Pons (tissue), 1 donor: ENCODE results near the gene CDK14.

Source experiments
- DNase-seq: peaks from one replicate; pipeline ENCODE4 v3.0.0-alpha.2; 2016; ENCODE audit warnings: low spot score

CDK14 gene

DNA sequence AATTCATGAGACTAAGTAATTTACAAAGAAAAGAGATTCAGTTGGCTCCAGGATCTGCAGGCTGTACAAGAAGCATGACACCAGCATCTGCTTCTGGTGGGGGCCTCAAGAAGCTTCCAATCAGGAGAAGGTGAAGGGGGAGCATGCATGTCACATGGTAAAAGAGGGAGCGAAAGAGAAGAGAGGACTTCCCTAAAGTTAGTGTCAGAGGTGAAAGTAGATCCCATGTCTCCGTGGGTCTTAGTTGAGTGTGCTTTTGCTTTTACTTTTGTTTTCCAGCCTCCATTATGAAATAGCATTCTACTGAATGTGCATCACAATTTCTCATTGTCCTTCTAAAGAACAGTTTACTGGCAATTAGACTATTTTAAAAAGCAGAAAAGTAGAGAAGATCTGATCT is 454.6 kb downstream of the CDK14 start:
- DNase-seq, result no peak

DNA sequence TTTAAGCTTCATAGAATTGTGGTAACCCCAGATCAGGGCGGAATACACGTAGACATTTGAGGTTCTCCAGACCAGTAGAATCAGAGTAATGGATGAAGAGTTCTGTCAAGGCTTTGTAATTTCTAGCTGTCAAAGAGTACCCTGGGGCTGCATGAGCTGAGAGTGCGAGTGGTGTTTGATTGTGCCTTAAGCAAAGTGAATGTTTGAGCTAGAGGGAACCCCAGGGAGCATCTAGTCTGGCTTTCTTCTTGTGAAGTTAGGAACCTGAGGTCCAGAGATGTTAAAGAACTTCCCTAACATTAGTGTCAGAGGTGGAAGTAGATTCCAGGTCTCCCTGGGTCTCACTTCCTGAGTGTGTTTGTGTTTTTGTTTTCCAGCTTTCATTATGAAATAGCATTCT is 455.8 kb downstream of the CDK14 start:
- DNase-seq, result no peak

DNA sequence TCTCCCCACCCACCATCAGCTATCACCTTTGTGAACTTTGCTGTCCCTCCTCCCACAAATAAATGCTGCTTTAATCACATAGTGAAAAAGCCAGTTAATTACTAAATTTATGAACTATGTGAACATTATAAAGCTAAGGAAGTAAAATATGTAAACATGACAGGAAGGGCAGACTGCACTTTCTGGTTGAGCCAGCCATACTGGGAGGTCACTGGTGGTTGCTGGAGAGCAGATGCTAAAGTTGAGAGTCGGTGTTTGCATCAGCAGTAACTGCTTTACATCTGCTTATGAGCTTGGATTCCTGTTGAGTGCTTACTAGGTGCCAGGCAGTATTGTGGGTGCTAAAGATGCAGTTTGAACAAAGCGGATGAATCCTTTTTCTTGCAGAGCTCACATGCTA is 458.3 kb downstream of the CDK14 start:
- no peak for DNase-seq

DNA sequence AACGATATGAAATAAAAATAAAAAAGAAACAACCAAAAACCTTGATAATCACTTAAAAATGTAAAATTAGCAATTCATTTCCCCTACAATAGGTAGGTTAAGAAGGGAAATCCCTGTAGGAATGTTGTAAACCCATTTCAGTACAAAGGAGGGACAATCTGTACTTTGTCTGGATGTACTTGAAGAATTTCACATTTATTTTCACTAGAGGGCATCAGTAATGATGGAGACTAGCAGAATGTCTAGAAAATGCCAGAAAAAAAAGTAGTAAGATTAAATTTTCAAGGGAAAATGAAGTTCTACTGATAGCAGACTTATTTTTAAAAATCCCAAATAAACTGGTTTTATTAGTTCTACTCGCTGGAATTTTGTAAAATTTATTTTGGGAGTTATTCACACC is 459.1 kb downstream of the CDK14 start:
- DNase-seq, result no peak

DNA sequence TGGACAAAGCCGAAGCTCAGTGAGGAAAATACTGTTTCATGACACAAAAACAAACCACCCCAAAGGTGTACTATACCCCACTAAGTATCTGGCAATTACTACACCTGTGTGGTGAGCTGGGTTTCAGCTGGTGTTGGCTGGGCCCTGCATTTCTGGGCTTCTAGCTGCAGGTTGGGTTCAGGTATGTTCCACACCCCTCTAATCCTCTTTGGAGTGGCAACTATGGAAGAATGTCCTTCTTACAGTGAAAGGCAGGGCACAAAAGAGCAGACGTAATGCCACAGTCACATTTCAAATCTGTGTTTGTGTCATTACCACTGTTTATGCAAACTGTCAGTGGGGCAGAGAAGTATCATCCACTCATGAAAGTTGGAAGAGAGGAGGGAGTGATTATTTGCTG is 466.6 kb downstream of the CDK14 start:
- DNase-seq, result no peak

DNA sequence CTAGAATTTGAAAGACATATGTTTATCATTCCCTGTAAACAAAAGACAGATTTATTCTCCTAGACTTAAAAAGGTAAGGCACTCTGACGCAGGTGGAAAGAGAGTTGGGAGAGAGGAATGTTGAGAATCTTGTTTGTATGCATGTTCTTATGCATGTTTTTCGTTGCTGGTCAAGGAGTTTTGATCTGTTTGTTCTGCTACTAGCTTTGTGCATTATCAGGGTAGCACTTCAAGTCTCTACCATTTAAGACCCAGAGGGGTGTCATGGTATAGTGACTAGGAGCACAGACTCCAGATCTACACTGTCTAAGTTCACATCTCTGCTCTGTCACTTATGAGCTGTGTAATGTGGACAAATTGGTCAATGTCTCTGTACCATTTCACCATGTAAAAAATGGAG is 467.9 kb downstream of the CDK14 start:
- no peak for DNase-seq

DNA sequence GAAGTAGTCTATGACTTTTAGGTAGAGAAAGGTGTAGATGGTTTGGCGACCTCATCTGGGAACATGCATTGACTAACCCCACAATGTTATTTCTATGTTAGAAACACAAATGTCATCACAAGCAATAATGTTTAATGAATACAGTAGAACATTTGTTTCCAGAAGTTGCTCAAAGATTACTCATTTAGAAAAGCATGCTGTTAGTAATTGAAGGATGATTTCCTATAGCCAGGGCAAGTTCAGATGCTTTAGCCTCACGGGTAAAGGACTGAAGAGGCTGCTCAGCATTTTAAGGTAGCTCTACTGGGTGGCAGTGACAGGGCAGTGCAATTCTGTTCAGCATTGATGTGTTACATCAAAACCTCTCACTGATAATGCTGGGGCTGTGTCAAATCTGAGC is 468.8 kb downstream of the CDK14 start:
- DNase-seq, result no peak

DNA sequence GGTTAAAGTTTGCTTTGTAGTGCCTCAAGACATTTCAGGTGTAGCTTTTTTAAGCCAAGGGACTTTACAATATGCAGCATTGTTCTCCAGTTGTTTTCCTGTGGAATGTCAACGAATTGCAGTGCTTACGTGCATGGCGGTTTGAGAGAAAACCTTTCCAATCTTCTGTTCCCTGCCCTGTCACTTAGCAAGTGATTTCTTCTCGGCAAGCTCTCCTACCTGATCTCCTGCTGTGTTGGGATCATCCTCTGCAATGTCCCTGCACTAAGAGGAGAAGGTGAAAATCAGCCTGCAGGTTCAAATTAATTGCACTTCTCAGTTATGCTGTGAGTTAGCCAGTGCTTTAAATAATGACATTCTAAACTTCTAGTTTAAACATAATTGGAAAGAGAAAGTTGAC is 470.5 kb downstream of the CDK14 start:
- DNase-seq, result no peak

DNA sequence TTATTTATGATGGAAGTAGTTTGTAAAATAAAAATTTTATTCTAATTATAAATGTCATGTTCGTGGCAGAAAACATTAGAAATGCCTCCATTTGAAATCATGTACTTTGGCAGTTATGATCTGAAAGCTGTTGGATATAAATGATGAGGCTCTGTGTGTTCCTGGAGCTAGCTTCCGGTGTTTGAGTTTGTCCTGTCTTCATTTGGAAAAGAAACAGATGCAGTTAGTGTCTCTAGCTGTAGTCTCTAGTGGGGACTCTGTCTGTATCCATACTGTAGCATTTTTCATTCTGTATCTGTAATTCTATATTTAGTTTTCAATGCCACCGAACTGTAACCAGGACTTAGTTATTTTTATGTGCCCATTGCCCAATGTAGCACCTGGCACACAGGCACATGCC is 471.1 kb downstream of the CDK14 start:
- no peak for DNase-seq

DNA sequence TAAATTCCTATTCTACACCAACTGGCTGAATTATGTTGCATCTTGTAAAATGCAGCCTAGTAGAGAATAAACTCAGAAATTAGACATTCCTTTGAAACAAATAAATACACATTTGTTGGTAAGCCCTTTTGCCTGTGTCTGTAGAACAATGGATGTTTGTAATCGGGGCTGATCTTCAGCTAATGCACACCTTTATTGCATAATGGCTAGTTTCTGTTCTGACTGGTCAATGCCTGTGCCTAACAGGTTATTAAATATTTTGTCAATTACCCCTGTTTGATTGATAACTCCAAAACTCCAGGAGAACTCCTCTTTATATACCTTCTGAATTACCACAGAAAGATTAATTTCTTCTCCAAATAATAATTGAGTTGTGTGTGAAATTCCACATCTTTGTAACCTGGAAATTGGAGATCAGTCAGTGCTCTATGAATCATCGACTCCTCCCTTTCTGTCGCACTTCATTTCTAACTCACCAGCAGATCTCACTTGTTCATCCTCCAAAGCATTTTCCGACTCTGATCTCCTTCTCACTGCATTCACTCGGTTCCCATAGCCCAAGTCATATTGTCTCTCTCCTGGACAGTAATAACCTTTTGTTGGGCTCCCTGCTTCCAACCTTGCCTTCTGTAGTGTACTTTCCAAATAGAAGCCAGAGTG is 472.1 kb downstream of the CDK14 start:
- no peak for DNase-seq

DNA sequence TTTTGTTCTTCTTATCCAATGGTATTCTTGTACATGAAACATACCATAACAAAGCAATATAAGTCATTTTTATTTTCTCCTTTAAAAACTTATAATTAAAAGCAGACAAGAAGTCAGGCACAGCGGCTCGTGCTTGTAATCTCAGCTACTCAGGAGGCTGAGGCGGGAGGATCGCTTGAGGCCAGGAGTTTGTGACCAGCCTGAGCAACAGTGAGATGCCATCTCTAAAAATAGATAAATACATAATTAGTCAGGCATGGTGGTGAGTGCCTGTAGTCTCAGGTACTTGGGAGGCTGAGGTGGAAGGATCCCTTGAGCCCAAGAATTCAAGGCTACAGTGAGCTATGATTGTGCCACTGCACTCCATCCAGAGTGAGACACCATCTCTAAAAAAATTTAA is 473.0 kb downstream of the CDK14 start:
- DNase-seq, result no peak

DNA sequence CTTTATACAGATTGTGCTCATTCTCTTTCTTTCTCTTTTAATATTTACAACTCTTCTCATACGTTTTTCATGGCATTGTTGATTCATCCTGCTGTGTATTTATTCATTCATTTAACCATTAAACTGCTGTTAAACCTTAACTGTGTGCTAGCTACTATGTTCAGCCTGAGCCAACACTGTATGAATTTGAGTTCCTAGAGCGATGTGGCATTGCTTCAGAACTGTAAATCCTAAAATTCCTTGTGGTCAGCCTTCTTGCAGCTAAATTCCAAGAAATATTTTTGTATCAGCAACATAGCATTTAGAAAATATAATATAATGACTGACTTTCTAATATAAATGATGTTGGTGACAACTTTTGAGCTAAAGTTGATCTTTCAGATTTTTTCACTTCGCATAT is 483.4 kb downstream of the CDK14 start:
- DNase-seq, result no peak

DNA sequence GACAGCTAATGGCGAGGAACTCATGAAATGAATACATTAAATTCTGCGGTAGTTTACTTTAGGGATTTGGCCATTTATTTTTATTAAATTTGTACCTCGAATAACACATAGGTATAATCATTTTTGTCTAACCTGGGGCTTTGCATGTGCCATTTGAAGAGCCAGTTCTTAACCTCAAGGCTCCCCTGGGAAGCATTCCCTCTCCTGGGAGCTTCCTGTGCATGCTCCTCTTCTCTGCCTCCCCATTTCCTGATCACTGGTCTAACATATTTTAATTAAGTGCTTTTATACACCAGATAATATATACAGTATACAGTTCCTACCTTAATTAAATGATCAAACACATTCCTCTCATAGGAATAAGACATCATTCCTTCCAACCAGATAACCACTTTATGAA is 484.2 kb downstream of the CDK14 start:
- DNase-seq, result no peak

DNA sequence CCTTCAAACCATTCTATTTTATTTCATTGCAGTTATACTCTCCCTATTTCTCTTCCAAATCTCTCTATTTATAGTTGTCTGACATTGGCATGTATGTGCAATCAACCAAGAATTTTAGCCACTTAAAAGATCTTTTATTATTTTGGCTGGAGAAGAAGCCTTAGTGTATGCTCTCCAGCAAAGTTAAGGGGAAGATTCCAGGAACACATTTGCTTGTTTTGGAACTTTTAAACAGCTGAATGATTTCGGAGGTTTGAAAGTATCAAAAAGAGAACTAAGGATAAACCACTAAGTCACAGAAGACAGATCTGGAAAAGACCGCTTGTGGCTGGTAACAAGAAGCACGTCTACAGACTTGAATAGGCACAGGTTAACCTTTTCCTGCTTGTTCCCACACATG is 485.9 kb downstream of the CDK14 start:
- peak; percentile 14 for DNase-seq

DNA sequence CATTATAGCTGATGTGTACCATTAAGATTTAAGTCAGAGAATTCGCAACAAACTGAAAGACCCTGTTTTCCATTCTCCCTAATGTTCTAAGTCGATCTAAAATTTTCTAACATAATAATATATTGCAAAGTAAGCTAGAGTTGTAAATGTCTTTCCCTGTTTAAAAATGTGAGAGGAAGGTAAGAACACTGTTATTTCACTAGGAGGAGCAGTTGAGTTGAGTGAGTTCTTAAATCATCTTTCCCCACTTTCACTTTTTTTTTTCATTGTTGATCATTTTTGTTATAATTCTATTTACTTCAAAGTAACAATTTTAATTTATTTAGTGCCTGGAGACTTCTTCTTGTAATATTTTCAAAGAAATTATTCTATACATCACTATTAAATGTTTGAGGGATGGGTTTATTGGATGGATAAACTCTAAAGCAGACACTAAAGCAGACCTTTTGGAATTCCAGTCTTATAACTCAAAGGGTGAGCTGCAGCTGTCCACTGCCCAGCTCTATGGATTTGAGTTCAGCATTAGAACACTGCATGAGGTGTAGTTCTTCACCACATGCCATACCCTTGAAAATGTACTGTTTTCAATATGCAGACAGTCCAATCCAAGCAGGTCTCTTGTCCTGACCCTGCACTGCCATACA is 486.9 kb downstream of the CDK14 start:
- DNase-seq, result peak; percentile 37

DNA sequence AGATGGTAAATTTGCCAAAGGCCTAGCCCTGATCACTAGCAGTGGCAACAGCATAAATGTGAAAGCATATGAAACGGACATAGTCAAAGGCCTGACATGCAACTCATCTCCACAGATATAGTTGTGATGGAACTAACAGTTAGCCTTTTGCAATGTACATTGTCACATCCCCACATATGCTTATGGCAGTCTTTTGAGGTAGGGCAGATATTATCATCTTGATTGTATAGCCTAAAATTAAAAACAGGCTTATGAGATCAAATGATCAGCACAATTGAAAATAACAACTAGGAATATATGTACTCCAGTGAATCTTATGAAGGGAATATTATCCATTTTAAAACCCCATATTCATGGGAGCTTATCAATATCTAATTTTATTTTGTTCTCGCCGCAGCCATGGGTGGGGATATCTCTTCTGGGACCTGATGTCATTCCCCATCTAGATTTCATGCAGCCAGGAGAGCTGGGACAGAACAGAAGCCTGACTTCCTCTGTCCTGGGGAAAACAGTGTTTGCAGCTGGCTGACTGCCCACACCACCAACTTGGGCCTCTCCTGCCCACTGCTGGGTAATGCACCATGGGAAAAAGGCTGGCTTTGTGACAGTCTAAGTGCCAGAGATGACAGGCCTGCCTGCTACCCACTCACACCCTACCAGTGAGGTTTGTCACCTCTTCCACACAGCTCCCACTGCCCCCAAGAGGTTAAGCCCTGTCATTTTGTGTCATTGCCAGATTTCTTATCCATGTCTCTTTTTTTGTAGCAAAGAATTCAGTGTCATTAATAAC is 487.9 kb downstream of the CDK14 start:
- DNase-seq, result no peak

DNA sequence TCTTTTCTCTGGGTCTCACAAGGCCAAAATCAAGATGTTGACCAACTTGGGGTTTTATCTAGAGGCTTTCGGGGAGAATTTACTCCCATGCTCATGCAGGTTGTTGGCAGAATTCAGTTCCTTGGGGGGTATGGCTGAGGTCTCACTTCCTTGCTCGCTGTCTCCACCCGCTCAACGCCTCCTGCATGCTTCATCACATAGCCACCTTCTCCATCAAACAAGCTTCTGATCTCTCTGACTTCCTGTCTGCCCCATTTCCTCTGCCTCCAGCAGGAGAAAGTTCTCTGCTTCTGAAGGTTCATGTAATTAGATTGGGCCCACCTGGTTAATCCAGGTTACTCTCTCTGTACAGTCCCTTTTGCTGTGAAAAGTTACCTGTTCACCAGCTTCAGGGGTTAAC is 489.1 kb downstream of the CDK14 start:
- no peak for DNase-seq

DNA sequence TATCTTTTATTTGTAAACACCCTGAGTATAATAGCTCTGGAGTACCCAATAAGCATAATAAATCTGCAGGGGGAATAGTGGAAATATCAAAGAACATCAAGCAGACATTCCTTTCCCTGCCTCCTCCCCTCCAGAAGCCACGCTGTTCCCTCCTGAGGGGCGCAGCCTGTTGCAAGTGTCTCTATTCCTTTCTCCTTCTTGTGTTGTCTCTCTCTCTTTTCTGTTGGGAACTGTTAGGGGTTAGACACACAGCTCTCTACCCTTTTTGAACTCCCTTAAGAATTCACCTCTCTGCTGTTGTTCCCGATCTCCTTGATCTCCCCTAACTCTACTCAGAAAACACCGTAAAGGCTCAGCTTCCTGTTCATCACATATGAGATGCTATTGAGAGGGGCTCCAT is 490.1 kb downstream of the CDK14 start:
- no peak for DNase-seq

DNA sequence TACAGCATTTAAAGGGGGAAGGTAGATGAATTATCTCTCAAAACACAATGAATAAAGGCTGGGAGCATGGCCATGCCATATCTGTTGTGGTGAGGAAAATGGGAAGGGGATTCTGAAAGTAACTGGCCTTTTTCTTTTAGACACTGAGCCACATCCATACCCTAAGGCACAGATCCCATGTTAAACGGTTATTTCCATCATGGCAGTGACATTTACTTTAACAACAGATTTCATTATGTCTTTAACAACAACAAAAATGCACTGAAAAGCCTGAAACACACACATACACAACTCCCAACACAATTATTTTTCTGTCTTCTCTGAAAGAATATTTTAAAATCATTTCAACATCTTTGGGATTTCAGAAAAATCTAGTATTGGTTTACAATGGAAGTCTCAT is 492.0 kb downstream of the CDK14 start:
- no peak for DNase-seq

DNA sequence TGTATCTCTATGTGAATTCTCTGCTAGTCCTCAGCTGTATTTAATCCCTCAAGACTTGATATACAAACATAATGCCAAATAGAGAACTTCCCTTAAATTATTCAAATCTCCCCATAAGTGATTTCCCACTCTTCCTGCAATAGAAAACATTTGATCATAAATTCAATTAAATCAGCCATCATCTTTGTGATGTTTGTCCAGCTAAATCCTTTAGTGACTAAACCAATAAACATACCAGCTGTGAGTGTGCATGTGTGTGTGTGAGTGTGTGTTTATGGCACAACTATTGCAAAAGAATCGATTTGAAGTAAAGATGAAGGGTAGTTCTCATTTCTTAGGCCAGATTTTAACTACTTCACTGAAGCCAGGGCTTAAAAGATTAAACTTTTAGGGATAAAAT is 492.6 kb downstream of the CDK14 start:
- DNase-seq, result no peak

DNA sequence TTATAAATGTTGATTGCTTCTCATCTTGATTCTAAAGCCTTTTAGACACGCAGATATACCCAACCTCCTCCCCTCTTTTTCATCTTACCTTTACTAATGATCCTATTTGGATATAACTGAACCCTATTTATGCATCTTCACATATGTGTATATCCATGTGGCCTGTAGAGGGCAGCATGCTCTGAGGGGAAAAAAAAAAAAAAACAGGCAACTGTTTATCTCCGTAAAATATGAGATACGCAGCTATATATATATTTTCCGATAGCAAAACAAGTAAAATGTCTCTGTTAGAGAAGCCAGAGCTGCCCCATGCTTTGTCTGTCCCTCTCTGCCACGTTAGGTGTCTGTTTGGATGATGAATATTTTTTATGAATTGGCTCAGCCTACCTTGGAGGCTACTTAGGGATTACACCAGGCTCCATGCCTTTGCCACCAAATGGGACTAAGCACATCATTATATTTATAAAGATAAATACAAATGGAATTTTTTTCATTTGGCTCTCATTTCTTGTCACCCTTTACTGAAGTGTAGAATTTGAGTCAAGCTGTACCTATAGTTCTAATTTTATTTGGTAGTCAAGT is 493.4 kb downstream of the CDK14 start:
- DNase-seq, result peak; percentile 42

DNA sequence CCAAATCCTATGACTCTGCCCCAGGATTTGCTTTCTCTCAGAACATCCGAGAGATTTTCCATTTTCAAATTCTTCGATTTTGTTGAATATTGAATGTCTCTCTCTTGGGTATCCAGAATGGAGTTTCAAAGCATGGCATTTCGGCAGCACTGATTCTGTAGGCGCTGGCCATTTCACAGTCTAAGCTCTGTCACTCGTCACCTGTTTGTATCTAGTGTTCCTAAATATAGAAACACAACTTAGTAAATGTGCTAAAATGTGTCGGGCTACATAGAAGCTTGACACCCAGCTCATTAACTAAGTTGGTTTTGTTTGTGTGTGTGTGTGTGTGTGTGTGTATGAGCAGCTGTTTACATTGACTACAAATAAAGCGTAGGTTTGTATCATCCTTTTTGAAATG is 494.6 kb downstream of the CDK14 start:
- DNase-seq, result no peak

DNA sequence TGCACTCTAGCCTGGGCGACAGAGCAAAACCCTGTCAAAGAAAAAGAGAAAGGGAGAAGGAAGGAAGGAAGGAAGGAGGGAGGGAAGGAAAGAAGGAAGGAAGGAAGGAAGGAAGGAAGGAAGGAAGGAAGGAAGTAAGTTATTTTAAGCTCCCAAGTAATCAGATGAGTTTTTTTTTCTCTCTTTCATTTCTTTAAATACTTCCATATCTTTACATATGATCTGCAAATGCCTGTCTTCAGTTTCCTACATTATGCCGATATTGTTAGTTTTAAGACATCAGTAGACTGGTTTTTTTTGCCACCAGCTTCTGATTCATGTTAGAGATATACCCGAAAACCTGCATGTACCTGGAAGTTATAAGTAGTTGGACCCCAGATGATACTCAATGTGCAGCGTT is 495.5 kb downstream of the CDK14 start:
- no peak for DNase-seq
